Naive B cell (primary cell): ENCODE results near the gene IL15. TPM values are rescaled to one million over a fixed set of nuclear protein-coding genes. Genes with fewer than 3 reads are reported as not detected.
"Not testable (repeated sequence)": the region's sequence is repeated elsewhere in the genome, so short reads cannot be mapped to it uniquely, and the experiment has no call there.

Experiments
- ATAC-seq, 2 donors: fragments of 150-1000 bp; cut with Tn5 transposase; 2 replicates each; pipeline ENCODE4 v1.10.0; 2021; ENCODE audit warnings: low read depth in 2 of 2, mild to moderate bottlenecking in 2 of 2, moderate library complexity in 2 of 2
- DNase-seq: peaks from one replicate; pipeline ENCODE4 v3.0.0; 2022
- H3K27ac Mint-ChIP-seq, 6 donors: one replicate each; pipeline ENCODE4 v1.8.0; 2020 to 2022; ENCODE audit warnings: mild to moderate bottlenecking in 6 of 6, mixed read lengths in 6 of 6, moderate library complexity in 5 of 6, inconsistent platforms in 2 of 6
- H3K27me3 Mint-ChIP-seq, 3 donors: one replicate each; pipeline ENCODE4 v1.8.0; 2021 to 2022; ENCODE audit warnings: mixed read lengths in 3 of 3, mild to moderate bottlenecking in 1 of 3
- H3K36me3 Mint-ChIP-seq, 2 donors: one replicate each; pipeline ENCODE4 v1.8.0; 2020 to 2022; ENCODE audit warnings: mixed read lengths in 2 of 2, inconsistent platforms in 1 of 2, mild to moderate bottlenecking in 1 of 2
- H3K4me1 Mint-ChIP-seq, 3 donors: one replicate each; pipeline ENCODE4 v1.8.0; 2020 to 2022; ENCODE audit warnings: mixed read lengths in 3 of 3, inconsistent platforms in 1 of 3, mild to moderate bottlenecking in 1 of 3, moderate library complexity in 1 of 3
- H3K4me3 Mint-ChIP-seq, 8 donors: one replicate each; pipeline ENCODE4 v1.8.0; 2020 to 2022; ENCODE audit warnings: mild to moderate bottlenecking in 8 of 8, mixed read lengths in 8 of 8, moderate library complexity in 8 of 8, inconsistent platforms in 2 of 8
- H3K9me3 Mint-ChIP-seq, 7 donors: one replicate each; pipeline ENCODE4 v1.8.0; 2020 to 2022; ENCODE audit warnings: mixed read lengths in 7 of 7, mild to moderate bottlenecking in 5 of 7, inconsistent platforms in 2 of 7, moderate library complexity in 1 of 7
- polyA plus RNA-seq, 6 donors: library from polyadenylated mRNA; unstranded; fragments of 300-500 nt; fragmentation: Illumina TruSeq; gene quantifications; one replicate each; pipeline ENCODE4 v1.2.3, GENCODE V29; 2021; ENCODE audit warnings: low read depth in 6 of 6

IL15 gene
- polyA plus RNA-seq, 6 donors from 2014 or later: 2.7 to 16.6 (median 8.4) TPM

- no peak for ATAC-seq
- DNase-seq: no peak
- no peak overlapping the region for H3K27ac Mint-ChIP-seq
Observed at GRCh38 chr4:141724646-141725045, 88.3 kb downstream of the IL15 start.

GRCh38 chr4:141727420-141727819, 91.0 kb downstream of the IL15 start:
- H3K4me3 Mint-ChIP-seq: no peak overlapping the region
- peaks cover 8 to 47% of the 10 kb centered on the region in 2 donors for H3K36me3 Mint-ChIP-seq
- H3K9me3 Mint-ChIP-seq: peaks cover 0 to 3% (median 0%) of the 10 kb centered on the region in 7 donors
- H3K27me3 Mint-ChIP-seq: no peaks in the 10 kb centered on the region
- H3K27ac Mint-ChIP-seq: no peak overlapping the region
- H3K4me1 Mint-ChIP-seq: no peaks in the 10 kb centered on the region
- no peak for ATAC-seq
- no peak for DNase-seq

More at GRCh38 chr4:141724646-141725045, 88.3 kb downstream of the IL15 start:
- Mint-ChIP-seq H3K27me3 (no peaks in the 10 kb centered on the region), H3K9me3 (no peaks in the 10 kb centered on the region), H3K4me3 (no peak overlapping the region), H3K4me1 (no peaks in the 10 kb centered on the region), H3K36me3 (peaks cover 8 to 35% of the 10 kb centered on the region in 2 donors)

GRCh38 chr4:141730805-141731204, 94.4 kb downstream of the IL15 start:
- H3K9me3 Mint-ChIP-seq: peaks cover 0 to 3% (median 0%) of the 10 kb centered on the region in 7 donors
- DNase-seq (no peak), ATAC-seq (no peak)
- H3K27me3 Mint-ChIP-seq: no peaks in the 10 kb centered on the region
- no peaks in the 10 kb centered on the region for H3K4me1 Mint-ChIP-seq
- H3K27ac Mint-ChIP-seq: no peak overlapping the region
- H3K4me3 Mint-ChIP-seq: no peak overlapping the region
- H3K36me3 Mint-ChIP-seq: peaks cover 0 to 41% of the 10 kb centered on the region in 2 donors

GRCh38 chr4:141731481-141731880, 95.1 kb downstream of the IL15 start:
- peaks cover 0 to 41% of the 10 kb centered on the region in 2 donors for H3K36me3 Mint-ChIP-seq
- H3K27me3 Mint-ChIP-seq: no peaks in the 10 kb centered on the region
- H3K27ac Mint-ChIP-seq: no peak overlapping the region
- DNase-seq: no peak
- no peaks in the 10 kb centered on the region for H3K4me1 Mint-ChIP-seq
- ATAC-seq: no peak
- peaks cover 0 to 7% (median 5%) of the 10 kb centered on the region in 7 donors for H3K9me3 Mint-ChIP-seq
- no peak overlapping the region for H3K4me3 Mint-ChIP-seq

- no peaks in the 10 kb centered on the region for H3K27me3 Mint-ChIP-seq
- no peaks in the 10 kb centered on the region for H3K4me1 Mint-ChIP-seq
- DNase-seq (no peak), ATAC-seq (no peak)
- H3K9me3 Mint-ChIP-seq: peaks cover 6 to 81% (median 61%) of the 10 kb centered on the region in 7 donors
- H3K4me3 Mint-ChIP-seq: no peak overlapping the region
- peak overlapping the region in 1 of 6 donors; percentile 31 for H3K27ac Mint-ChIP-seq
- H3K36me3 Mint-ChIP-seq: peaks cover 9 to 26% of the 10 kb centered on the region in 2 donors
Observed at GRCh38 chr4:141739636-141740035, 103.3 kb downstream of the IL15 start.

GRCh38 chr4:141746026-141746425, 109.6 kb downstream of the IL15 start:
- Mint-ChIP-seq H3K27ac (no peak overlapping the region), H3K36me3 (peaks cover 0 to 4% of the 10 kb centered on the region in 2 donors), H3K27me3 (no peaks in the 10 kb centered on the region), H3K4me1 (no peaks in the 10 kb centered on the region), H3K9me3 (peaks cover 0 to 46% (median 23%) of the 10 kb centered on the region in 7 donors), H3K4me3 (no peak overlapping the region)
- DNase-seq (no peak), ATAC-seq (no peak)

GRCh38 chr4:141751806-141752205, 115.4 kb downstream of the IL15 start:
- H3K4me1 Mint-ChIP-seq, H3K27ac Mint-ChIP-seq, DNase-seq, H3K27me3 Mint-ChIP-seq, H3K36me3 Mint-ChIP-seq, ATAC-seq, H3K4me3 Mint-ChIP-seq: not testable (repeated sequence)
- H3K9me3 Mint-ChIP-seq: peaks cover 0 to 22% (median 3%) of the 10 kb centered on the region in 7 donors

- H3K9me3 Mint-ChIP-seq: no peaks in the 10 kb centered on the region
- ATAC-seq (no peak), DNase-seq (no peak)
- H3K36me3 Mint-ChIP-seq: no peaks in the 10 kb centered on the region
- H3K27ac Mint-ChIP-seq: peak overlapping the region in 1 of 6 donors; percentile 49
- no peaks in the 10 kb centered on the region for H3K27me3 Mint-ChIP-seq
- no peaks in the 10 kb centered on the region for H3K4me1 Mint-ChIP-seq
- H3K4me3 Mint-ChIP-seq: no peak overlapping the region
Observed at GRCh38 chr4:141757287-141757686, 120.9 kb downstream of the IL15 start.

GRCh38 chr4:141759796-141760425, 123.5 kb downstream of the IL15 start:
- H3K4me3 Mint-ChIP-seq: no peak overlapping the region
- DNase-seq: no peak
- H3K9me3 Mint-ChIP-seq: peaks cover 0 to 5% (median under 1%) of the 10 kb centered on the region in 7 donors
- no peaks in the 10 kb centered on the region for H3K27me3 Mint-ChIP-seq
- no peak overlapping the region for H3K27ac Mint-ChIP-seq
- no peaks in the 10 kb centered on the region for H3K36me3 Mint-ChIP-seq
- ATAC-seq: no peak
- no peaks in the 10 kb centered on the region for H3K4me1 Mint-ChIP-seq

GRCh38 chr4:141761926-141762325, 125.5 kb downstream of the IL15 start:
- H3K27me3 Mint-ChIP-seq: no peaks in the 10 kb centered on the region
- H3K36me3 Mint-ChIP-seq: no peaks in the 10 kb centered on the region
- ATAC-seq (no peak), DNase-seq (no peak)
- H3K4me1 Mint-ChIP-seq: no peaks in the 10 kb centered on the region
- H3K9me3 Mint-ChIP-seq: peaks cover 0 to 7% (median 4%) of the 10 kb centered on the region in 7 donors
- H3K4me3 Mint-ChIP-seq: no peak overlapping the region
- H3K27ac Mint-ChIP-seq: no peak overlapping the region

- H3K27me3 Mint-ChIP-seq: no peaks in the 10 kb centered on the region
- H3K4me3 Mint-ChIP-seq: no peak overlapping the region
- H3K27ac Mint-ChIP-seq: peak overlapping the region in 1 of 6 donors; percentile 72
- ATAC-seq (no peak), DNase-seq (no peak)
- H3K9me3 Mint-ChIP-seq: peaks cover 0 to 7% (median 4%) of the 10 kb centered on the region in 7 donors
- H3K36me3 Mint-ChIP-seq: no peaks in the 10 kb centered on the region
- no peaks in the 10 kb centered on the region for H3K4me1 Mint-ChIP-seq
Observed at GRCh38 chr4:141763374-141763773, 127.0 kb downstream of the IL15 start.

GRCh38 chr4:141768954-141769353, 132.6 kb downstream of the IL15 start:
- Mint-ChIP-seq H3K36me3 (no peaks in the 10 kb centered on the region), H3K4me3 (no peak overlapping the region), H3K27ac (no peak overlapping the region), H3K4me1 (no peaks in the 10 kb centered on the region), H3K27me3 (no peaks in the 10 kb centered on the region), H3K9me3 (peaks cover 0 to 5% (median 4%) of the 10 kb centered on the region in 7 donors)
- no peak for DNase-seq
- no peak for ATAC-seq

- peaks cover 0 to 4% (median 0%) of the 10 kb centered on the region in 3 donors for H3K27me3 Mint-ChIP-seq
- no peaks in the 10 kb centered on the region for H3K36me3 Mint-ChIP-seq
- no peak overlapping the region for H3K27ac Mint-ChIP-seq
- peaks cover 0 to 2% (median 0%) of the 10 kb centered on the region in 7 donors for H3K9me3 Mint-ChIP-seq
- no peaks in the 10 kb centered on the region for H3K4me1 Mint-ChIP-seq
- H3K4me3 Mint-ChIP-seq: no peak overlapping the region
- no peak for ATAC-seq
- DNase-seq: no peak
Observed at GRCh38 chr4:141771889-141772830, 135.8 kb downstream of the IL15 start.

GRCh38 chr4:141772838-141773237, 136.5 kb downstream of the IL15 start:
- DNase-seq (no peak), ATAC-seq (no peak)
- H3K36me3 Mint-ChIP-seq: no peaks in the 10 kb centered on the region
- H3K4me1 Mint-ChIP-seq: no peaks in the 10 kb centered on the region
- H3K4me3 Mint-ChIP-seq: no peak overlapping the region
- H3K27ac Mint-ChIP-seq: no peak overlapping the region
- peaks cover 0 to 2% (median 0%) of the 10 kb centered on the region in 7 donors for H3K9me3 Mint-ChIP-seq
- peaks cover 0 to 4% (median 0%) of the 10 kb centered on the region in 3 donors for H3K27me3 Mint-ChIP-seq
